Fibroblast of mammary gland (primary cell): ENCODE data around the gene ITGB7.

Source experiments
- DNase-seq: peaks from one replicate; pipeline ENCODE4 v3.0.0-alpha.2; 2010; ENCODE audit warnings: low read depth
- H3K4me3 ChIP-seq: 2 replicates; pipeline ENCODE4 v1.5.1; 2011; ENCODE audit warnings: low read depth, mild to moderate bottlenecking, low read length, moderate library complexity; ENCODE audit not compliant: control insufficient read depth
- CTCF ChIP-seq: conservative IDR thresholded peaks from 2 replicates; pipeline ENCODE4 v1.5.1; 2011; ENCODE audit warnings: low read depth, low read length, inconsistent platforms; ENCODE audit not compliant: control insufficient read depth, insufficient read depth

The ITGB7 gene

GRCh38 chr12:53221203-53222080 lies 14.4 kb upstream of the ITGB7 start:
- DNase-seq, result peak; percentile 30
- H3K4me3 ChIP-seq, result peak overlapping the region; percentile 49
- TF ChIP-seq CTCF, result no peak

GRCh38 chr12:53220694-53221202 lies 13.7 kb upstream of the ITGB7 start:
- H3K4me3 ChIP-seq, result peak overlapping the region; percentile 59
- TF ChIP-seq CTCF, result no peak
- DNase-seq, result peak; percentile 89

GRCh38 chr12:53219956-53220693 lies 13.1 kb upstream of the ITGB7 start:
- peak overlapping the region; percentile 59 for H3K4me3 ChIP-seq
- DNase-seq, result peak; percentile 80
- TF ChIP-seq CTCF, result no peak

GRCh38 chr12:53219292-53219955 lies 12.4 kb upstream of the ITGB7 start:
- DNase-seq, result peak; percentile 44
- no peak for TF ChIP-seq CTCF

GRCh38 chr12:53218551-53219291 lies 11.7 kb upstream of the ITGB7 start:
- DNase-seq, result peak; percentile 45
- H3K4me3 ChIP-seq, result peak overlapping the region; percentile 59

More at GRCh38 chr12:53219292-53219955, 12.4 kb upstream of the ITGB7 start:
- H3K4me3 ChIP-seq, result peak overlapping the region; percentile 59

More at GRCh38 chr12:53218551-53219291, 11.7 kb upstream of the ITGB7 start:
- TF ChIP-seq CTCF, result no peak
